Ovary (tissue), 3 donors: ENCODE measurements around the gene MYH15.

ENCODE experiments used
- CTCF ChIP-seq, 3 donors: fragments of 450-650 bp in 2 of 3; fragments of 200-600 bp in 1 of 3; IDR thresholded peaks; one replicate each; pipeline versions ENCODE4 v1.5.1 to v1.8.0; 2016 to 2022; ENCODE audit warnings: antibody characterized with exemption in 3 of 3, mild to moderate bottlenecking in 1 of 3
- EP300 ChIP-seq: sonication (generic); formaldehyde crosslinking; IDR thresholded peaks from one replicate; pipeline ENCODE4 v1.6.1; 2017; ENCODE audit warnings: antibody characterized with exemption
- POLR2A ChIP-seq: fragments of 450-650 bp; IDR thresholded peaks from one replicate; pipeline ENCODE4 v1.6.1; 2017; ENCODE audit warnings: antibody characterized with exemption, mild to moderate bottlenecking, moderate library complexity
- donor health status: DM: no; HTN: no; CAD: no.

- TF ChIP-seq CTCF (IDR thresholded peaks at IDR 0.05) (no peak), POLR2A (no peak), EP300 (no peak)
Measured at GRCh38 chr3:108394563-108394962, 115.8 kb downstream of the MYH15 start.
